Caco-2 (cell line): ENCODE data around the gene PHF12. TPM values are rescaled to one million over a fixed set of nuclear protein-coding genes. Genes with fewer than 3 reads are reported as not detected.

ENCODE experiments used
- BruUV-seq: library from RNA; stranded (reverse); fragments of 400-500 nt; replicated peaks from 2 replicates; lab custom pipeline; 2021; lab: Mats Ljungman, UMichigan
- CTCF ChIA-PET: fragments of 300-600 bp; sonication (Branson Sonifier 250); formaldehyde crosslinking; loops from one replicate; lab custom pipeline; 2022; ENCODE audit warnings: antibody characterized with exemption; lab: Charles Lee
- POLR2A ChIA-PET: fragments of 300-600 bp; sonication (Branson Sonifier 250); formaldehyde crosslinking; loops from one replicate; lab custom pipeline; 2022; ENCODE audit warnings: antibody characterized with exemption; lab: Charles Lee
- DNase-seq, 2 experiments: peaks; one replicate each; pipeline versions ENCODE4 v3.0.0 to v3.0.0-alpha.2; 2020 to 2022
- H3K27me3 ChIP-seq: replicated peaks from 2 replicates; pipeline ENCODE4 v1.6.0; 2011; ENCODE audit warnings: low read length; ENCODE audit not compliant: control insufficient read depth, insufficient read depth
- H3K36me3 ChIP-seq: 2 replicates; pipeline ENCODE4 v1.5.1; 2011; ENCODE audit warnings: low read length; ENCODE audit not compliant: control insufficient read depth, insufficient read depth
- H3K4me1 ChIP-seq: fragments of 250-450 bp; sonication (Bioruptor Pico); 2 replicates; pipeline ENCODE4 v1.5.1; 2020; ENCODE audit warnings: mild to moderate bottlenecking
- H3K4me3 ChIP-seq: 2 replicates; pipeline ENCODE4 v1.5.1; 2011; ENCODE audit warnings: low read depth, mild to moderate bottlenecking, control low read depth, low read length
- H3K9me3 ChIP-seq: fragments of 250-450 bp; sonication (Bioruptor Pico); 2 replicates; pipeline ENCODE4 v1.5.1; 2020; ENCODE audit warnings: mild to moderate bottlenecking, moderate library complexity
- H3K27ac Mint-ChIP-seq: one replicate; pipeline ENCODE4 v1.8.0; 2022; ENCODE audit warnings: mixed read lengths; ENCODE audit not compliant: unreplicated experiment
- H3K27me3 Mint-ChIP-seq: one replicate; pipeline ENCODE4 v1.8.0; 2022; ENCODE audit warnings: mixed read lengths; ENCODE audit not compliant: insufficient read depth, unreplicated experiment
- H3K36me3 Mint-ChIP-seq: one replicate; pipeline ENCODE4 v1.8.0; 2022; ENCODE audit warnings: mild to moderate bottlenecking, mixed read lengths; ENCODE audit not compliant: insufficient read depth, unreplicated experiment
- H3K4me1 Mint-ChIP-seq: one replicate; pipeline ENCODE4 v1.8.0; 2022; ENCODE audit warnings: low read depth, mixed read lengths; ENCODE audit not compliant: unreplicated experiment
- H3K4me3 Mint-ChIP-seq: one replicate; pipeline ENCODE4 v1.8.0; 2022; ENCODE audit warnings: mild to moderate bottlenecking, moderate library complexity, mixed read lengths; ENCODE audit not compliant: unreplicated experiment
- H3K9me3 Mint-ChIP-seq: one replicate; pipeline ENCODE4 v1.8.0; 2022; ENCODE audit warnings: mixed read lengths; ENCODE audit not compliant: unreplicated experiment
- CTCF ChIP-seq, 2 experiments: fragments of 200-600 bp in 1 of 2; IDR thresholded peaks; 1 replicate in 1 of 2; 2 replicates in 1 of 2; pipeline versions ENCODE4 v1.5.1 to v1.8.0; 2011 to 2022; ENCODE audit warnings: antibody characterized with exemption in 1 of 2, control low read depth in 1 of 2, inconsistent platforms in 1 of 2, low read depth in 1 of 2, low read length in 1 of 2, mild to moderate bottlenecking in 1 of 2, moderate library complexity in 1 of 2; ENCODE audit not compliant: insufficient read depth in 1 of 2, severe bottlenecking in 1 of 2, unreplicated experiment in 1 of 2
- intact Hi-C: fragments of 100-400 bp; cut with micrococcal nuclease; formaldehyde crosslinking; loops from one replicate; pipeline ENCODE4 v1.10.0; 2022; ENCODE audit not compliant: unreplicated experiment
- total RNA-seq: library from RNA; stranded (reverse); gene quantifications from 2 replicates; pipeline ENCODE4 v1.2.3, GENCODE V29; 2022

The PHF12 gene
- total RNA-seq, 1 experiment from 2014 or later, result 49.9 TPM

DNA sequence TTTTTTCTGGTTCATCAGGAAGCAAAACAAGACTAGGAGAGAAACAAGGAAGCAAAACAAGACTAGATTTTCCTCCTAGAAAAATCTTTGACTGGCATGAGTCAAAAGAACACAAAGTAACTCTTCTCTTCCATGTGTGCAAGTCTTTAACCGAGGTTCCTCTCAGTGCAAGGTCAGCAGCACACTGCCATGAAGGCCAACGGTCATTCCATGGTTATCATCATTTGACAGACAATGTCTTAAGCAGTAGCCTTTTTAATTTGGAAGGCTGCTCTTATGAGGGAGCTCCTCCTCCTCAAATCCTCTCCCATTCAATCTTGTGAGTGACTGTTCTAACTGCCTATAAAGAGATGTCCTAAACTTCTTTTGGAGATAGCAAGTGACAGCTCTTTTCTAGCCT, 33.0 kb downstream of the PHF12 start:
- H3K36me3 ChIP-seq, result peaks cover 4% of the 10 kb centered on the region
- H3K36me3 Mint-ChIP-seq, result peaks cover 91% of the 10 kb centered on the region
- no peak for DNase-seq
- no peaks in the 10 kb centered on the region for H3K4me1 Mint-ChIP-seq
- no peaks in the 10 kb centered on the region for H3K27me3 ChIP-seq
- H3K27me3 Mint-ChIP-seq, result no peaks in the 10 kb centered on the region
- ChIA-PET CTCF (no interaction called here), POLR2A (interaction anchor here (0.5 kb wide), 1 partner anchor 166 kb away, joined by 3 read pairs; no protein-coding TSS in a partner anchor)
- BruUV-seq, result no TSS peak
- H3K9me3 ChIP-seq, result no peaks in the 10 kb centered on the region
- intact Hi-C loops, result no loop called here
- H3K27ac Mint-ChIP-seq, result no peak overlapping the region
- TF ChIP-seq CTCF (IDR thresholded peaks at IDR 0.05; ENCODE audit: insufficient read depth in 1 of 2, low read depth in 1 of 2, low read length in 1 of 2, severe bottlenecking in 1 of 2, unreplicated experiment in 1 of 2), result no peak
- no peak overlapping the region for H3K4me3 ChIP-seq
- no peaks in the 10 kb centered on the region for H3K9me3 Mint-ChIP-seq
- H3K4me1 ChIP-seq, result no peaks in the 10 kb centered on the region
- no peak overlapping the region for H3K4me3 Mint-ChIP-seq

DNA sequence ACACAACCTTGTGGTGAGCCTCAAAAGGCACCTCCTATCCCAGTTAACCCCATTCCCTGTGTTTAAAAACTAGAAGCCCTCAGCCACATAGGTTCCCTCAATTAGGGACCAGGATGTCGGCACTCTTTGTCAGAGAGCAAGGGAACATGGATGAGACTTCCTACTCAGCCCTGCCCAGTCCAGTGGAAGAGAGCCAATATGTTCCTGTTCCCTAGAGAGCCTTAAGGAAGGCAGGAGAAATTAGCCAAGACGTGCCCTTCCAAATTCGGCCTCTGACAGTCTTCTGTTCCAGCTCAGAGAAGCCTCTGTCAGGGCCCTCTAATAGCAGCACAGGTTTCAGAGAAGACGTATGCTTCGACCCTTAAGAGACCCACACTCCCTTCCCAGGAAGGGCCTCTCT, 33.9 kb downstream of the PHF12 start:
- Histone ChIP-seq H3K4me1 (no peaks in the 10 kb centered on the region), H3K4me3 (no peak overlapping the region), H3K36me3 (peaks cover 6% of the 10 kb centered on the region), H3K9me3 (no peaks in the 10 kb centered on the region), H3K27me3 (no peaks in the 10 kb centered on the region)
- H3K9me3 Mint-ChIP-seq, result no peaks in the 10 kb centered on the region
- H3K36me3 Mint-ChIP-seq, result peaks cover 91% of the 10 kb centered on the region
- H3K27ac Mint-ChIP-seq, result no peak overlapping the region
- H3K4me3 Mint-ChIP-seq, result no peak overlapping the region
- no peak for TF ChIP-seq CTCF (IDR thresholded peaks at IDR 0.05; ENCODE audit: insufficient read depth in 1 of 2, low read depth in 1 of 2, low read length in 1 of 2, severe bottlenecking in 1 of 2, unreplicated experiment in 1 of 2)
- DNase-seq, result no peak
- H3K4me1 Mint-ChIP-seq, result no peaks in the 10 kb centered on the region
- BruUV-seq, result no TSS peak
- ChIA-PET CTCF (no interaction called here), POLR2A (no interaction called here)
- no peaks in the 10 kb centered on the region for H3K27me3 Mint-ChIP-seq
- intact Hi-C loops, result no loop called here

- Mint-ChIP-seq H3K4me3 (no peak overlapping the region), H3K9me3 (no peaks in the 10 kb centered on the region), H3K27ac (no peak overlapping the region), H3K4me1 (no peaks in the 10 kb centered on the region), H3K36me3 (peaks cover 93% of the 10 kb centered on the region), H3K27me3 (no peaks in the 10 kb centered on the region)
- no peak for TF ChIP-seq CTCF (IDR thresholded peaks at IDR 0.05; ENCODE audit: insufficient read depth in 1 of 2, low read depth in 1 of 2, low read length in 1 of 2, severe bottlenecking in 1 of 2, unreplicated experiment in 1 of 2)
- ChIA-PET CTCF (interaction anchor here (1.0 to 1.1 kb wide), 2 partner anchors 10 to 154 kb away, joined by 3 to 4 read pairs; no protein-coding TSS in a partner anchor), POLR2A (no interaction called here)
- no peak for DNase-seq
- Histone ChIP-seq H3K27me3 (no peaks in the 10 kb centered on the region), H3K4me1 (no peaks in the 10 kb centered on the region), H3K9me3 (no peaks in the 10 kb centered on the region), H3K4me3 (no peak overlapping the region), H3K36me3 (peaks cover 6% of the 10 kb centered on the region)
- intact Hi-C loops, result no loop called here
- no TSS peak for BruUV-seq
Observed at GRCh38 chr17:28917029-28917428, 34.3 kb downstream of the PHF12 start.
